HS-5 (cell line): ENCODE measurements around the gene SMIM5.

Experiments
- DNase-seq: peaks from one replicate; pipeline ENCODE4 v3.0.0-alpha.2; 2012; ENCODE audit warnings: low read depth

The SMIM5 gene

GRCh38 chr17:75667825-75668224 lies 34.6 kb downstream of the SMIM5 start:
- DNase-seq, result no peak

DNA sequence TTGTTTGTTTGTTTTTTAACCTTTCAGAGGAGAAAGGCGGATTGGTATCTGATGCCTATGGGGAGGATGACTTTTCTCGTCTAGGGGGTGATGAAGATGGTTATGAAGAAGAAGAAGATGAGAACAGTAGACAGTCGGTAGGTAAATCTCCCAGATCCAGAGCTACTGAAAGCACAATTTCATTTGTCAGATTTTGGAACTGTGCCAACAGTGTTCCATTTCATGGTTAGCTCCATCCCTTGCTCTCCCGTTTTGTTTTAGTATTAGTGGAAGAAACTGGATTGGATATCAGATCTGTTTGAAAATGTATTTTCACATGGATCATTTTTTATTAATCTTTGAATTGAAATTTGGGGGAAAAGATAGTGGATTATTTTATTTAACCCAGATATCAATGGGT lies 35.3 kb downstream of the SMIM5 start:
- DNase-seq, result no peak

DNA sequence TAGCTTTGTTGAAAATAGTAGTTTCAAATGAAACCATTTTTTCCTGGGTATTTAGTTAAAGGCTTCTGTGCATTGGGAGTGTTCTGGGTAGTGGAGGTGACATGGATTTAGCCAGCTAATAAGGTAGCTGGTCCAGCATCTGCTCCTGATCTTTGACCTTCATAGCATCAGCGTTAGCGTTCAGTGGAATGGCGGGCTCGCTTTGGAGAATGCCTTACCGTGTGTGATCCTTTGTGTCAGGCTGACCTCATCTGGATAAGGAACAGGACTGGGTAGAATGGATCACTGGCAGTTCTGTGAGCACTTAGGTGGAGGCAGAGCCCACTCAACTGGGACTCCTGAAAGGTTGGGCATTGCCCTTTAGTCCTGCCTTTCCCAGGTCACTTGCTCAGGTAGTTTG lies 37.6 kb downstream of the SMIM5 start:
- no peak for DNase-seq

GRCh38 chr17:75672011-75672410 lies 38.8 kb downstream of the SMIM5 start:
- no peak for DNase-seq

- no peak for DNase-seq
Observed at GRCh38 chr17:75673487-75673886, 40.3 kb downstream of the SMIM5 start.

- no peak for DNase-seq
Observed at GRCh38 chr17:75676461-75676860, 43.2 kb downstream of the SMIM5 start.

DNA sequence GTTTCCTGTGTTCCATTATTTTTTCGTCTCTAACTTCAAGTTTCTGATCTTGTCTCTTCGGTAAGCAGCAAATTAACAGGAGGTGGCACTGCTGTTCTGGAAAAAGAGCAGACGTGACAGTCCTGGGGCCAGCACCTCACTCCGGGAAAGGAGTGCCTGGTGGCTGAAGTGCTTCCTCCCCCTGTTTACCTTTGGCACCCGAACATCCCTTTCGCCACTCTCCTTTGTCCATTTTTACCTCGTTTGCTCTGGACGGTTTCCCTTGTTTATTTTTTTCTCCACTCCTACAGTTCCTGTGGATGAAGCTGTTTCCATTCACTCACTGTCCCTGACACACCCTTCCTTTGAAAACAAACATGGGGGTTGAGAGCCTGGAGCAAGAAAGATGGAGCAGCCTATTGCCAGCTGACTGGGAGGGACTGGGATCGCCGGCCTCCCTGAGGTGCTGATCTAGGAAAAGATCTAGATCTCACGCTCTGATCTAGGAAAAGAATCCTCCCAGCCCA lies 46.5 kb downstream of the SMIM5 start:
- DNase-seq, result no peak

GRCh38 chr17:75680431-75680830 lies 47.2 kb downstream of the SMIM5 start:
- DNase-seq, result no peak

GRCh38 chr17:75681289-75681688 lies 48.1 kb downstream of the SMIM5 start:
- DNase-seq, result no peak

DNA sequence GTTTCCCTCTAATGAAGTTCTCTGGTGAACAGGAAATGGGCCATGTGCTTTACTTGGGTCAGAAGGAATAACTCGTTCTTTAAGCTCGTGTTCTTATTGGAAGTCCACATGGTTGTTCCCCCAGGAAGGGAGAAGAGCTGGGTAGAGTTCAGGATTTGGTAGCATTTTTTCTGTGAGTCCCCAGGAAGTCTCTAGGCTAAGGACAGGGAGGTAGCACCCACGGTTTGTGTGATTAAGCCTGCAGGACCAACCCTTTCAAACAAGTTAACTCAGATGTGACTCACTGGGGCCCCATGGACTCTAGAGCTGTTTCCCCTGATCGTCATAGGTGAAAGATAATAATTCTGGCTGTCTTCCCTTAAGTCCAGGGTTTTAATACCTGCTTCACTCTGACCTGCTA lies 50.3 kb downstream of the SMIM5 start:
- DNase-seq, result no peak

GRCh38 chr17:75684249-75684648 lies 51.0 kb downstream of the SMIM5 start:
- no peak for DNase-seq

DNA sequence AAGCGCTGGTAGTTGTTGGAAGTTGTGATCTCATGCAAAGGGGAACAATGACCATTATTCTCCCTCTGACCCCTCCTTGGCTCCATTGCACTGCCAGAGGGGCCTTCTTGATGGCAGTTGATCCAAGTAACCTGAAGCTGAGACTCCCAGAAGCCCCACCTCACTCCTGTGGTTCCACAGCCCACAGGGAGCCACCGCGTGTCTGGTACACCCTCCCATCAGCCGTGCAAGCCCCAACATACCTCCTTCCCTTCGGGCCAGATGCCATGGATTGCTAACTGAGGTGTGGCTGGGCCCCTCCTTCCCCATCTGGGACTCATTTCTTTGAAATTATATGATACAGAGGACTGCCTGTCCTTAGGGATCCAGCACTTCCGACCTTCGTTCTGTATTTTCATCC lies 51.7 kb downstream of the SMIM5 start:
- no peak for DNase-seq

DNA sequence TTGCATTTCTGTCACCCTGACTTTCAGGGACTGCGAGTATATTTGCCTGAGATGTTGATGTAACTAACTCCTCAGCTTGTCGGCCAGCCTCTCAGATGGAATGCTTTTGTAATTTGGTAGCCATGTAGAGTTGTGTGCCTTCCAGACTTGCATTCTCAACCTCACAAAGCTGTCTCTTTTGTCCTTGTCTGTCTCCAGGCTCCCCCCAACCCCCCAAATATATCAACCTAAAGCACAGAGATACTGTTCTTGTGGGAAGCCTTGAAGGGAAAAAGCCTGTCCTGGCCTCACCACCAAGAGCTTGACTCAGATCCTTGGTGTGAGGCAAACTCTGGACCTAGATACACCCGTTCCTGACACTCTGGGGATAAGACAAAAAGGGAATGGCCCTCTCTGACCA lies 52.3 kb downstream of the SMIM5 start:
- DNase-seq, result no peak

- DNase-seq, result no peak
Observed at GRCh38 chr17:75688209-75688825, 55.1 kb downstream of the SMIM5 start.

GRCh38 chr17:75689441-75689873 lies 56.2 kb downstream of the SMIM5 start:
- no peak for DNase-seq
